ENCODE data around the gene CFAP77.

DNA sequence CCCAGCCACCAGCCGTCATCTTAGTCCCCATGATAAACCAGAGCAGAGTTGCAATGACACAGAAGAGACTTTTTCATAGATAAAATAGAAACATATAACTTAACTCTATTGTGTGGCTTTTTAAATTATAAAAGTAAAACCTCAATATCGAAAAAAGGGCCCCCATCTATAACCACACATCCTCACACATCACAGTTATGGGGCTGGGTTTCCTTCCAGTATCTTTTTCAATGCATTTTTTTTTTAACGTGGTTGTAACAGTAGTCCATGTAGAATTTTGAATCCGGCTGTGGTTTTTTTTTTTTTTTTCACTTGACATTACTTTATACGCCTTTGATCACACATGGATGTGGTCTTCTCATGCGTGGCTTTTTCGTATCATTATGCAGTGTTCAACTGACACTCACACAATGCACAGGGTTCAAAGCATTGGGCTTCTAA lies 77.4 kb downstream of the CFAP77 start:
- TF ChIP-seq LEF1 (IDR thresholded peaks at IDR 0.05; ENCODE audit: borderline replicate concordance), result no peak
- TF ChIP-seq TARDBP (IDR thresholded peaks at IDR 0.05), result no peak
- no peak for TF ChIP-seq SUZ12 (IDR thresholded peaks at IDR 0.05)
- TF ChIP-seq FOXM1 (IDR thresholded peaks at IDR 0.05; ENCODE audit: borderline replicate concordance), result no peak
- TF ChIP-seq ZNF384 (IDR thresholded peaks at IDR 0.05), result no peak
- TF ChIP-seq ELF4 (IDR thresholded peaks at IDR 0.05), result no peak
- no peak for TF ChIP-seq SP1 (IDR thresholded peaks at IDR 0.05)
- no peak for TF ChIP-seq CTBP1 (IDR thresholded peaks at IDR 0.05; ENCODE audit: borderline replicate concordance)
- no peak for TF ChIP-seq FOXA1 (IDR thresholded peaks at IDR 0.05)
- no peak for TF ChIP-seq ARNT (IDR thresholded peaks at IDR 0.05)
- TF ChIP-seq BHLHE40 (IDR thresholded peaks at IDR 0.05; ENCODE audit: borderline replicate concordance), result no peak
- no peak for TF ChIP-seq L3MBTL2 (conservative IDR thresholded peaks at IDR 0.05)
- TF ChIP-seq HDGF (IDR thresholded peaks at IDR 0.05; ENCODE audit: borderline replicate concordance), result no peak

Measured in HEK293T (cell line).